GM12874 (cell line): Measurements from ENCODE around the gene NR2F2.

Experiments used
- TF ChIP-seq, protein P1 (sequence below): IDR thresholded peaks from 2 replicates; pipeline ENCODE4 v1.5.1; 2011; ENCODE audit warnings: low read depth, mild to moderate bottlenecking, control low read depth, low read length, moderate library complexity; ENCODE audit not compliant: insufficient read depth

The NR2F2 gene

DNA sequence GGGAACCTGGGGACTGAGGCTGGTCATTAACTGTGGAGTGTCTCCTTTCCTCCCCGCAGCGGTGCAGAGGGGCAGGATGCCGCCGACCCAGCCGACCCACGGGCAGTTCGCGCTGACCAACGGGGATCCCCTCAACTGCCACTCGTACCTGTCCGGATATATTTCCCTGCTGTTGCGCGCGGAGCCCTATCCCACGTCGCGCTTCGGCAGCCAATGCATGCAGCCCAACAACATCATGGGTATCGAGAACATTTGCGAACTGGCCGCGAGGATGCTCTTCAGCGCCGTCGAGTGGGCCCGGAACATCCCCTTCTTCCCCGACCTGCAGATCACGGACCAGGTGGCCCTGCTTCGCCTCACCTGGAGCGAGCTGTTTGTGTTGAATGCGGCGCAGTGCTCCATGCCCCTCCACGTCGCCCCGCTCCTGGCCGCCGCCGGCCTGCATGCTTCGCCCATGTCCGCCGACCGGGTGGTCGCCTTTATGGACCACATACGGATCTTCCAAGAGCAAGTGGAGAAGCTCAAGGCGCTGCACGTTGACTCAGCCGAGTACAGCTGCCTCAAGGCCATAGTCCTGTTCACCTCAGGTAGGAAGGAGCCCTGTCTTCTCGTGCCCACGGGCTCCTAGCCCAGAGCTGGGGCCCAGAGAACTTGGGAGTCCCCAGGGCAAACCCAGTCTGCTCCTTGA lies 3.7 kb downstream of the NR2F2 start:
- TF ChIP-seq, protein P1, sequence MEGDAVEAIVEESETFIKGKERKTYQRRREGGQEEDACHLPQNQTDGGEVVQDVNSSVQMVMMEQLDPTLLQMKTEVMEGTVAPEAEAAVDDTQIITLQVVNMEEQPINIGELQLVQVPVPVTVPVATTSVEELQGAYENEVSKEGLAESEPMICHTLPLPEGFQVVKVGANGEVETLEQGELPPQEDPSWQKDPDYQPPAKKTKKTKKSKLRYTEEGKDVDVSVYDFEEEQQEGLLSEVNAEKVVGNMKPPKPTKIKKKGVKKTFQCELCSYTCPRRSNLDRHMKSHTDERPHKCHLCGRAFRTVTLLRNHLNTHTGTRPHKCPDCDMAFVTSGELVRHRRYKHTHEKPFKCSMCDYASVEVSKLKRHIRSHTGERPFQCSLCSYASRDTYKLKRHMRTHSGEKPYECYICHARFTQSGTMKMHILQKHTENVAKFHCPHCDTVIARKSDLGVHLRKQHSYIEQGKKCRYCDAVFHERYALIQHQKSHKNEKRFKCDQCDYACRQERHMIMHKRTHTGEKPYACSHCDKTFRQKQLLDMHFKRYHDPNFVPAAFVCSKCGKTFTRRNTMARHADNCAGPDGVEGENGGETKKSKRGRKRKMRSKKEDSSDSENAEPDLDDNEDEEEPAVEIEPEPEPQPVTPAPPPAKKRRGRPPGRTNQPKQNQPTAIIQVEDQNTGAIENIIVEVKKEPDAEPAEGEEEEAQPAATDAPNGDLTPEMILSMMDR = no peak

DNA sequence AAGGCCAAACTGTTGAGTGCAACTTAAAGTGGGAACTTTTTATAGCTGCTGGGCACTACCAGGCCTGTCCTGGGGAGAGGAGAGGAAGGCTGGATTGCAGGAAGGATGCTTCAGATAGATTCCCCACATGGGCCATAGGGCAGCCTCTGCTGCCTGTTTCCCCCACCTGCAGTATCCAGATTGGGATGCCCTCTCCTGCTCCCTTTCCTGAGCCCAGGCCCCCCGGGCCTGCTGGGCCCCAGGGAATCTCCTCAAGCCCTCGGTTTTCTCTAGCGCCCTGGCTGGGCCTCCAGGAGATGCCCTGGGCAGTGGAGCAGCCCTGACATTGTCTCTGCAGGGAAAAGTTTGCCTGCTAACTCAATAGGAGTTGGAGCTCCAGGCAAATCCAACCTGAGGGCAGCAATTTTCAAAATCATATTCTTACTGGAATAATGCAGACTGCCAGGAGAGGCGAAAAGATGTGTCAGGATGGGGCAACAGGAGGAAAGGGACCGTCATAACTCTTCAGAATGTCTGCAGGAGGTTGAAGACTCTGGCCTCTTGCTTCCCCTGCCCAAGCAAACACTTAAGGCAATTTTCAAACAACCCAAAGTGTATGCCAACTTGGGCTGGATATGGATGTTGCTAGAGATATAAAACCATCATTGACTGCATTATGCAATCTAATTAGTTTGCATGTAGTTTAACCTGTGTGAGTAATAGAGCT lies 4.4 kb downstream of the NR2F2 start:
- TF ChIP-seq, protein P1 = no peak

DNA sequence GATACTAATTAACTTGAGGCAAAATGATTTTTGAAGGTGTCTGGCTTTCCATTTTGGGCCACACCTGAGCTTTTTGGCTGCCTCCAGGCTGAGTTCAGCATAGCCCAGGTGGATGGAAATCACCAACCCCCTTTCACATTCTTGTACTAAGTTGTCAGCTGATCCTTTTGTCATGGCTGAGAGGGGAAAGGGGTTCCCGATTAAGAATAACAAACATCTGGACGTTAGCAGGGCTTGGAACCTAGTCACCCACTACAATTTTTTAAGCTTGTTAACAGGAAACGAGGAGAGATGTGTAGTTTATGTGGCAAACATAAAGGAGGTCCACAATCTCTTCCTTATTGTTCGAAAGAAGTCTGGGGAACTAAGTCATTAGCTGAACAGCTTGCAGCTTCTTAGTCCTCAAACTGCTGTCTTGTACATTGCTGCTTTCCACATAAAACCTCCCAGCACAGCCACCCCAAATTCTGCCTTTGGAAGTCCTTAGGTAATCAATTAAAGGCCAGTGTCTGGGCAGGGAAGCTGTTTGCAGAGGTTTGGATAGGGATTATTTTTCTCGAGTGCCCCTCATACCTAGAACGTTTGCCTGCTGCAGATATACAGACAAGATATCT lies 5.0 kb downstream of the NR2F2 start:
- TF ChIP-seq, protein P1 = no peak

DNA sequence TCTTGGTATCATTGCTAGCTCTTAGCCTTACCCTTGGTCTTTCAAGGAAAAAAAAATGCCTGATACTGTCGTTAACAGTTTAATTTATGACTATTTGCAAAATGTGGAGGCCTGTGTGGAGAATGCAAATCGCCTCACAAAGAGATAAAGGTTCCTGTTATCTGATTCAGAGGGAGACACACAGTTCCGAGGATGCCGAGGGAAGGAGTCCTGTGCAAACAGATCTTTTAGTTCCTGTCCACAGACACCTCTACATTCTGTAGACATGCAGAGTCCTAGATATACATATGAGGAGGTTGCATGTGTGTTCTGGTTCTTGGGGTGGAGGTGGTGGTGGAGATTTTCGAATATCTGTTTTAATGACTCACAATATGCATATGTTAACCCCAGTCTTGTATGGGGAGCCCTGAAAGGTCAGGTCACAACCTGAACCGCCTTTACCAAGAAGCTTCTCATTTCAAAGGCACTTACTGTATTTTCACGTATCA lies 5.7 kb downstream of the NR2F2 start:
- TF ChIP-seq, protein P1 = no peak

DNA sequence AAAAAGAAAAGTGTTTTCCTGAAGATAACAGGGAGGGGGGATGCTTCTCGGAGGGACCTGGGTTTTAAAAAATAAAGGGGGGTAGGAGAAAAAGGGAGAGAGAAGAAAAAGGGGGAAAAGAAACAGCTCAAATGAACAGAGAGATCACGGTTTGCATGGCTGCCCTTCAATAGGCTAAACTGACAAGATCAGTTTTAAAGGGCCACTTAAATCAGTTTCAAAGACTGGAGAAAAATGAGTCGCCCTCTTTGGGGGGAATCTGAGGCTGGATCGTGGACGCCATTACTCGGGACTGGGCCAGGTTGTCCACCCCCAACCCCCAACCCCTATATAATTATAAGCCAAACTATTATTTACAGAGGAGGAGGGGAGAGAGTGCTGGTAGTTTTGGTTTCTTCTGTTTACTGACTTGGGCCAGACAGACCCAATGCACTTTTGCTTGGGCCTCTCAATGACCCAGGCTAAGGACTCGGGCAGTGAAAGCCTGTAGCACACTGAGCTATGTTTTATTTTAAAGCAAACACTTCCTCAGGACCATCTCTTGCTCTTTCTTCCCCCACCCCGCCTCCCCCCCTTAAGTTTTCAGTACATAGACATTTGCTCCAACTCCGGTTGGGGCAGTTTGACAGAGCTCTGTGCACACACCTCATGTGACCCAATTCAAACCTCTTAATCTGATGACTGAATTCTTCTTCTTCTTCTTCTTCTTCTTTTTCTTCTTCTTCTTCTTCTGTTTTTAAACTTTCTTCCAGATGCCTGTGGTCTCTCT lies 6.3 kb downstream of the NR2F2 start:
- TF ChIP-seq, protein P1 = no peak

DNA sequence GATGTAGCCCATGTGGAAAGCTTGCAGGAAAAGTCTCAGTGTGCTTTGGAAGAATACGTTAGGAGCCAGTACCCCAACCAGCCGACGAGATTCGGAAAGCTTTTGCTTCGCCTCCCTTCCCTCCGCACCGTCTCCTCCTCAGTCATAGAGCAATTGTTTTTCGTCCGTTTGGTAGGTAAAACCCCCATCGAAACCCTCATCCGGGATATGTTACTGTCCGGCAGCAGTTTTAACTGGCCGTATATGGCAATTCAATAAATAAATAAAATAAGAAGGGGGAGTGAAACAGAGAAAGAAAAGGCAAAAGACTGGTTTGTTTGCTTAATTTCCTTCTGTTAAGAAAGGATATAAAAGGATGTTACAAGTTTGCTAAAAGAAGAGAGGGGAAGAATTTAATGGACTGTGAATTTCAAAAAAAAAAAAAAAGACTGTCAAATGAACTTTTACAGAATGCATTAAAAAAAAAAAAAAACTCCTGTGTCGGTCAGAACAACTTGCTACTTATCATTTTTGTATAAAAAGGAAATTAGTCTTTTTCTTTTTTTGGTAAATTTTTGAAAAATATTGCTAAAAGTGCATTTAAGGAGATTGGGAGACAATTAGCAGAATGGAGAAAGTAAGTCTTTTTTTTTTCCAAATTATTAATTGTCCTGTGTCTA lies 7.0 kb downstream of the NR2F2 start:
- TF ChIP-seq, protein P1 = no peak
